DND-41 (cell line): ENCODE results near the gene NPPB.

Source experiments
- EZH2 ChIP-seq: IDR thresholded peaks from 3 replicates; pipeline ENCODE4 v1.6.1; 2012; ENCODE audit warnings: borderline replicate concordance, low read depth, mild to moderate bottlenecking, moderate library complexity, low read length, inconsistent platforms; ENCODE audit not compliant: severe bottlenecking
- TF ChIP-seq, protein P1 (sequence below): IDR thresholded peaks from 2 replicates; pipeline ENCODE4 v1.5.1; 2012; ENCODE audit warnings: borderline replicate concordance, low read length, moderate library complexity, mild to moderate bottlenecking; ENCODE audit not compliant: poor library complexity, severe bottlenecking; ENCODE audit errors: extremely low read depth

DNA sequence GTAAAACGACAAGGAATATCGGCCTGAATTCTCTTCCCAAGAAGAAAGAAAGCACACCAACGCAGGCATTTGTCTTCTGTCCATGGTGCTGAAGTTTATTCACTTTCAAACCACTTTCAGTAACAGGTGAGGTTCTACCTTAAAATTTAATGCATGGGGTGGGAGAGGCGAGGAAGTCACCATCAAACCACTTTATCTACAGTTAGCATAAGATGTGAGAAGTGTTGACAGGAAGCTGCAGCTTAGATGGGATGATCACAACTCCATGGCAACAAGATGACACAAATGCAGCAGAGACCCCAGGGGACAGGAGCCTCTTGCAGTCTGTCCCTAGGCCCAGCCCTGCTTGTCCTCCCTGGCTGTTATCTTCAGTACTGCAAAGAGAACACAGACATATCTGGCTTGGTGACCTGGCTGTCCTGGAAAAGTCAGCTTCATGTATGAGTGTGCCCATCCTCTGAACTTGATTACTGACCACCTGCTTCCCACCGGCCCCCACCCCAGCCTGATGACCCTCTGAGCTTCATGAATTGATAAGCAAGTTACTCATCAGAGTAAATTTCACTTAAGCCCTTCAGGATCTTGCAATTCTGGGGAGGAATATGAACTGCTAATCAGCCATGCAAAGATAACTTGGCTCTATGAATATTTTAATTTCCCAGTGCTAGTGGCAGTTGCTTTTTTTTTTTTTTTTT, 13.0 kb downstream of the NPPB start:
- TF ChIP-seq, protein P1, sequence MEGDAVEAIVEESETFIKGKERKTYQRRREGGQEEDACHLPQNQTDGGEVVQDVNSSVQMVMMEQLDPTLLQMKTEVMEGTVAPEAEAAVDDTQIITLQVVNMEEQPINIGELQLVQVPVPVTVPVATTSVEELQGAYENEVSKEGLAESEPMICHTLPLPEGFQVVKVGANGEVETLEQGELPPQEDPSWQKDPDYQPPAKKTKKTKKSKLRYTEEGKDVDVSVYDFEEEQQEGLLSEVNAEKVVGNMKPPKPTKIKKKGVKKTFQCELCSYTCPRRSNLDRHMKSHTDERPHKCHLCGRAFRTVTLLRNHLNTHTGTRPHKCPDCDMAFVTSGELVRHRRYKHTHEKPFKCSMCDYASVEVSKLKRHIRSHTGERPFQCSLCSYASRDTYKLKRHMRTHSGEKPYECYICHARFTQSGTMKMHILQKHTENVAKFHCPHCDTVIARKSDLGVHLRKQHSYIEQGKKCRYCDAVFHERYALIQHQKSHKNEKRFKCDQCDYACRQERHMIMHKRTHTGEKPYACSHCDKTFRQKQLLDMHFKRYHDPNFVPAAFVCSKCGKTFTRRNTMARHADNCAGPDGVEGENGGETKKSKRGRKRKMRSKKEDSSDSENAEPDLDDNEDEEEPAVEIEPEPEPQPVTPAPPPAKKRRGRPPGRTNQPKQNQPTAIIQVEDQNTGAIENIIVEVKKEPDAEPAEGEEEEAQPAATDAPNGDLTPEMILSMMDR = no peak
- no peak for TF ChIP-seq EZH2
